ENCODE results near the gene BOLL.
"Not testable (repeated sequence)": the region's sequence is repeated elsewhere in the genome, so short reads cannot be mapped to it uniquely, and the experiment has no call there.

Gene BOLL

GRCh38 chr2:197710424-197711042 lies 74.6 kb downstream of the BOLL start:
- Histone ChIP-seq H3K4me1 (no peaks in the 10 kb centered on the region), H3K36me3 (peaks cover 21% of the 10 kb centered on the region)

GRCh38 chr2:197709140-197709539 lies 76.0 kb downstream of the BOLL start:
- not testable (repeated sequence) for DNase-seq, H3K4me1 ChIP-seq, H3K27me3 ChIP-seq, H3K9me3 ChIP-seq
- Histone ChIP-seq H3K36me3 (peaks cover 21% of the 10 kb centered on the region), H3K4me3 (ENCODE audit: low read depth, low read length) (peak overlapping the region; percentile 96; the same call in 1 of the 2 replicates)

More at GRCh38 chr2:197710424-197711042, 74.6 kb downstream of the BOLL start:
- no peaks in the 10 kb centered on the region for H3K9me3 ChIP-seq
- no peak overlapping the region for H3K4me3 ChIP-seq (ENCODE audit: low read depth, low read length)
- no peak for DNase-seq
- TF ChIP-seq CTCF (IDR thresholded peaks at IDR 0.05; ENCODE audit: low read depth, low read length), result no peak
- no peaks in the 10 kb centered on the region for H3K27me3 ChIP-seq

GRCh38 chr2:197708331-197708730 lies 76.8 kb downstream of the BOLL start:
- DNase-seq, result no peak
- Histone ChIP-seq H3K4me3 (ENCODE audit: low read depth, low read length) (peak overlapping the region; percentile 96), H3K27me3 (no peaks in the 10 kb centered on the region), H3K4me1 (no peaks in the 10 kb centered on the region), H3K9me3 (no peaks in the 10 kb centered on the region), H3K36me3 (peaks cover 21% of the 10 kb centered on the region)
- no peak for TF ChIP-seq CTCF (IDR thresholded peaks at IDR 0.05; ENCODE audit: low read depth, low read length)

GRCh38 chr2:197707316-197708213 lies 77.6 kb downstream of the BOLL start:
- peak; percentile 71 for TF ChIP-seq CTCF (IDR thresholded peaks at IDR 0.05; ENCODE audit: low read depth, low read length)
- peak overlapping the region; percentile 96 for H3K4me3 ChIP-seq (ENCODE audit: low read depth, low read length)
- no peak for DNase-seq
- no peaks in the 10 kb centered on the region for H3K9me3 ChIP-seq
- no peaks in the 10 kb centered on the region for H3K4me1 ChIP-seq
- H3K36me3 ChIP-seq, result peaks cover 21% of the 10 kb centered on the region
- no peaks in the 10 kb centered on the region for H3K27me3 ChIP-seq

GRCh38 chr2:197706839-197707207 lies 78.3 kb downstream of the BOLL start:
- Histone ChIP-seq H3K36me3 (peaks cover 21% of the 10 kb centered on the region), H3K4me1 (no peaks in the 10 kb centered on the region), H3K9me3 (no peaks in the 10 kb centered on the region), H3K4me3 (ENCODE audit: low read depth, low read length) (peak overlapping the region; percentile 96), H3K27me3 (no peaks in the 10 kb centered on the region)
- DNase-seq, result no peak
- no peak for TF ChIP-seq CTCF (IDR thresholded peaks at IDR 0.05; ENCODE audit: low read depth, low read length)

- peak; percentile 12 for DNase-seq
- TF ChIP-seq CTCF (IDR thresholded peaks at IDR 0.05; ENCODE audit: low read depth, low read length), result no peak
- H3K27me3 ChIP-seq, result no peaks in the 10 kb centered on the region
- peak overlapping the region; percentile 96 for H3K4me3 ChIP-seq (ENCODE audit: low read depth, low read length)
- H3K9me3 ChIP-seq, result no peaks in the 10 kb centered on the region
- peaks cover 14% of the 10 kb centered on the region for H3K36me3 ChIP-seq
- H3K4me1 ChIP-seq, result no peaks in the 10 kb centered on the region
Measured at GRCh38 chr2:197705912-197706838, 78.9 kb downstream of the BOLL start.
